Activated T-helper 1 cell treated with anti-CD3 and anti-CD28 coated beads, Interleukin-2, amount 50 U/mL, for 16 hours (primary cell): ENCODE data around the gene EFCAB6.

Source experiments
- DNase-seq, 2 donors: peaks; one replicate each; pipeline ENCODE4 v3.0.0-alpha.2; 2020; ENCODE audit warnings: low read depth in 1 of 2, low spot score in 1 of 2

EFCAB6 gene

GRCh38 chr22:43487311-43488030 is 324.6 kb downstream of the EFCAB6 start:
- no peak for DNase-seq

GRCh38 chr22:43485502-43486089 is 326.5 kb downstream of the EFCAB6 start:
- DNase-seq, result no peak

- DNase-seq, result no peak
Observed at GRCh38 chr22:43484227-43484626, 327.9 kb downstream of the EFCAB6 start.

- no peak for DNase-seq
Observed at GRCh38 chr22:43483669-43484068, 328.4 kb downstream of the EFCAB6 start.

- DNase-seq, result no peak
Observed at GRCh38 chr22:43483266-43483665, 328.8 kb downstream of the EFCAB6 start.

GRCh38 chr22:43482318-43482625 is 329.8 kb downstream of the EFCAB6 start:
- DNase-seq, result no peak

GRCh38 chr22:43481568-43482317 is 330.4 kb downstream of the EFCAB6 start:
- DNase-seq, result no peak

- DNase-seq, result no peak
Observed at GRCh38 chr22:43479962-43480361, 332.1 kb downstream of the EFCAB6 start.

GRCh38 chr22:43479301-43479950 is 332.7 kb downstream of the EFCAB6 start:
- no peak for DNase-seq
